OCI-LY7 (cell line): ENCODE measurements around the gene ARHGAP45.

Experiments used
- CTCF ChIP-seq: fragments of 200-600 bp; sonication (generic); conservative IDR thresholded peaks from 2 replicates; pipeline ENCODE4 v1.5.1; 2014; ENCODE audit warnings: mild to moderate bottlenecking, antibody characterized with exemption, low read length, moderate library complexity, mixed read lengths
- EZH2phosphoT487 ChIP-seq: fragments of 200-600 bp; sonication (generic); IDR thresholded peaks from 2 replicates; pipeline ENCODE4 v1.6.1; 2018; ENCODE audit warnings: low read depth, borderline replicate concordance, mild to moderate bottlenecking, mixed run types, antibody characterized with exemption, low read length, moderate library complexity, mixed read lengths

GRCh38 chr19:1066251-1066747 is 668 bp upstream of the ARHGAP45 start:
- TF ChIP-seq CTCF (no peak), EZH2phosphoT487 (no peak)
